GM20000 (cell line): ENCODE results near the gene RGP1.

Source experiments
- DNase-seq: peaks from one replicate; pipeline ENCODE4 v3.0.0; 2012; ENCODE audit warnings: low spot score
- TF ChIP-seq, protein P1 (sequence below): IDR thresholded peaks from 2 replicates; pipeline ENCODE4 v1.5.1; 2012; ENCODE audit warnings: mild to moderate bottlenecking, control low read depth; ENCODE audit errors: extremely low read depth, missing control alignments

The RGP1 gene

DNA sequence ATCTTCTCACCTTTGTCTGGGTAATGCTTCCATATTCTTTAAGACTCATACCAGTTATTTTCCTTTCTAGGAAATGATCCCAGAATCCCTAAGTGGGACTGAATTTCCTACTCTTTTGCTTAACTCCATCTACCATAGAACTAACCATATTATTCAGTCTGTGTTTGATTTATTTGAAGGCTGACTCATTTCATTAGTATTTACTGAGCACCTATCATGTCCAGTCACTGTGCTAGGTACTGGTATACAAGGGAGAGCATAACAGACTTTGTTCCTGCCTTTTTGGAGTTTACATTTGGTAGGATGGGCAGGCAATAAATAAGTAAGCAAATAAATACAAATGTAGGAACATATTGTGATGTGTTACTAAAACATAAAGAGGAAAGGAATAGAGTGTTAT, 46.6 kb downstream of the RGP1 start:
- TF ChIP-seq, protein P1, sequence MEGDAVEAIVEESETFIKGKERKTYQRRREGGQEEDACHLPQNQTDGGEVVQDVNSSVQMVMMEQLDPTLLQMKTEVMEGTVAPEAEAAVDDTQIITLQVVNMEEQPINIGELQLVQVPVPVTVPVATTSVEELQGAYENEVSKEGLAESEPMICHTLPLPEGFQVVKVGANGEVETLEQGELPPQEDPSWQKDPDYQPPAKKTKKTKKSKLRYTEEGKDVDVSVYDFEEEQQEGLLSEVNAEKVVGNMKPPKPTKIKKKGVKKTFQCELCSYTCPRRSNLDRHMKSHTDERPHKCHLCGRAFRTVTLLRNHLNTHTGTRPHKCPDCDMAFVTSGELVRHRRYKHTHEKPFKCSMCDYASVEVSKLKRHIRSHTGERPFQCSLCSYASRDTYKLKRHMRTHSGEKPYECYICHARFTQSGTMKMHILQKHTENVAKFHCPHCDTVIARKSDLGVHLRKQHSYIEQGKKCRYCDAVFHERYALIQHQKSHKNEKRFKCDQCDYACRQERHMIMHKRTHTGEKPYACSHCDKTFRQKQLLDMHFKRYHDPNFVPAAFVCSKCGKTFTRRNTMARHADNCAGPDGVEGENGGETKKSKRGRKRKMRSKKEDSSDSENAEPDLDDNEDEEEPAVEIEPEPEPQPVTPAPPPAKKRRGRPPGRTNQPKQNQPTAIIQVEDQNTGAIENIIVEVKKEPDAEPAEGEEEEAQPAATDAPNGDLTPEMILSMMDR = no peak
- no peak for DNase-seq

DNA sequence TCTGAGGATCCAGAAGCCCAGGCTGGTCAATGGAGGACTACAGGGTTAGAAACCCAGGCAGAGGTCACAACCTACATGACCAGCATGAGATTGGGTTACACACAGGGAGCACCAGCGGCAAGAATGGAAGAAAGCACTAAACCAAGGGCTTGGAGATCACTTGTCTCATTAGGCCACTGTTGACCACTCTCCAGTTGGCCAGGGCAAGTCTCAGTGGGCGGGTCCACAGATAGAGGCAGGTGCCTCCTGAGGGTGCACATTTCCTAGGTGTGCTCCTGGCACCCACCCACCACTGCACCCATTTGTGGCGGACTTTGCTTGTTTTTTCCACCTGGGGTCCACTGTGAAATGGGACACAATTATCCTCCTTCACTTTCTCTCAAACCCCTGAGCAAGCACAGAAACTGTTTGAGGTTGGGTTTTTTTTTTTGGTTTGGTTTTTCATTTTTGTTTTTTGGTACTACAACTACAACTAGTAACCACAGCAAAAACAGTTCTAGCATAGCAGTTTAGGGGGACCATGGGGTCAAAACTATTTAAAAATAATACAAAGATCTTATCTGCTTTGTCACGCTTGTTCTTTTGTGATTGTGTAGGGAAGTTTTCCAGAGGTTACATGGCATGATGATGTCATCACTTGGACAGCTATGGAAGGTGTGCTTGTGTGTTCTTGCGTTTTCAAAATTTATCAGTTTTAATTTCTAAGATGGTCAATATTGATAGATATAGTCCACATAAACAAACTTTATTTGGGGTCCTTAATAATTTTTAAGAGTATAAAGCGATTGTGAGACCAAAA, 48.4 kb downstream of the RGP1 start:
- no peak for DNase-seq

DNA sequence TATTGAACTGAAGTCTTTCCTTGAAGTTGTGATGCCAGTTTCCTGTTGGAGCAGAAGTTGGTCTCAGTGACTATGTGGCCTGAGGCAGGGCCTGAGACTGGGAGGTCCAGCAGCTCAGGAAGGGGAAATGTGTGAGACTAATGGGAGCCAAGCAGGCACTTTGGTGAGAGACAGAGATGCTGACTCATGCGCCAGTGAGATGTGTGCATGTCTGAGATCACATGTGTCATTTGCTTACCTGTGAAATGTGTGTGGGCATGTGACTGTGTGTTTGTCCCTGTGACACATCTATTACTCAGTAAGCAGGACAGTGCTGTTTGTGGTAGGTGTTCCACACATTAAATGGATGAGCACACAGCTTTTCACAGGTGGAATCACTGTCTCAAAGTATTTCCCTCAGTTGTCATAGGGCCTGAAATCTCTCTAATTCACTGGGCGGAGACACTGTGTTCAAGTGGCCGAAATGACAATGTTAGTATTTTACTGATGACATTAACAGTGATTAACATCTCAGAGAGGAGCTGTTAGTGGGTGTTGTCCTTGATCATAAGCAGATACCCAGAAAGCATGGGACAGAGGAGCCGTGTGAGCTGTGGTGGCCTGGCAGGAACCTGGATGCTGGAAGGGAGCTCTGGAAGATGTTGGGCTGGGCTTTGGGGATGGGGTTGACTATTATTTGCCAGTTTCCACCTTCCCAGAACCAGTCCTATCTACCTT, 49.7 kb downstream of the RGP1 start:
- TF ChIP-seq, protein P1 = no peak
- DNase-seq = no peak

More for the DNA sequence above, 48.4 kb downstream of the RGP1 start:
- TF ChIP-seq, protein P1 = no peak

- DNase-seq = no peak
Measured at GRCh38 chr9:35800530-35800929, 51.4 kb downstream of the RGP1 start.

DNA sequence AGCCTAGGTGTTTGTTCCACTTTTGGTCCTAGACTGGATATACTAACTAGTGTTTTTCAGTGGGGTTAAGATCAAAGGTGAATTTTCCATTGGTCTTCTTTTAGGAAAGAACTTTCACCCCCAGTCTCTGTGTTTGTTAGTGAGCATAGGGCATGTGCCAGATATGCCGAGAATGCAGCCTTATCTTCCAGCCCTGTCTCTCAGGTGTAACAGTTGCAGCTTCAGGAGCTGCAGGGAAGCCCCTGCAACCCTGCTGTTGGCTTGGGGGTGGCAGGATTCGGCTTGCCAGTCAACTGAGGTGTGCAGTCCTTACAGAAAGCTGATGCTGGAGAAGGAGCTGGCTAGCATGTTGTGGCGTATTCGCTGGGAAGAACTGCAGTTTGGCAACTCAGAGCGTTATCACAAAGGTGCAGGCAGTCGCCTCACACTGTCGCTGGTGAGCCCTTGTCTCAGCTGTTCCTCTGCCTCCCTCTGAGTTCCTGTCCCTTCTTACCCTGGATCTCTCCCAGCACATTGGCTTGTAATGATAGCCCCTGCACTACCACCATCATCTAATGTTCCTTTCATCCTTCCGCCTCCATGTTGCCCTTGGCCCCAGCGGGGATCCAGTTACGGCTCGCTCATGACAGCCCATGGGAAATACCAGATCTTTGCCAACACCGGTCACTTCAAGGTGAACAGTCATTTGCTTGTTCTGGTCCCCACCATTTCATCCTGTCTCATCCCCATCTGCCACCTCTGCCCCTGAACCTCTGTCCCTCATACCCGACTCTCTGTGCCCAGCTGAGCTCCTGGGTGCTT, 52.4 kb downstream of the RGP1 start:
- DNase-seq = no peak
- TF ChIP-seq, protein P1 = no peak

More at GRCh38 chr9:35800530-35800929, 51.4 kb downstream of the RGP1 start:
- TF ChIP-seq, protein P1 = no peak

DNA sequence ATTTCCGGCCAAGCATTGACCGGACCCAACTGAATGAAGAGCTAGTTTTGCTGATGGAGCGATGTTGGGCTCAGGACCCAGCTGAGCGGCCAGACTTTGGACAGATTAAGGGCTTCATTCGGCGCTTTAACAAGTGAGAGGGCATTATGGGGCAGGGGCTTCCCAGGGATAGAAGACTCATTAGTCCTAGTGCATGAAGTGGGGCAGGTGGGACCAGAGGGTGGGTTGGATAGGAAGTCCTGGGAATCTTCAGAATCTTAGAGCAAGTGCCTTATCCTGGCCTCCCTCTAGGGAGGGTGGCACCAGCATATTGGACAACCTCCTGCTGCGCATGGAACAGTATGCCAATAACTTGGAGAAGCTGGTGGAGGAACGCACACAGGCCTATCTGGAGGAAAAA, 57.0 kb downstream of the RGP1 start:
- TF ChIP-seq, protein P1 = no peak
- DNase-seq = no peak
